Tibial nerve (tissue), 4 donors: ENCODE results near the gene MTURN. TPM values are rescaled to one million over a fixed set of nuclear protein-coding genes. Genes with fewer than 3 reads are reported as not detected.
"Not testable (repeated sequence)": the region's sequence is repeated elsewhere in the genome, so short reads cannot be mapped to it uniquely, and the experiment has no call there.

Experiments used
- DNase-seq, 2 donors: peaks; one replicate each; pipeline ENCODE4 v3.0.0-alpha.2; 2019; ENCODE audit warnings: low spot score in 2 of 2
- H3K27ac ChIP-seq, 4 donors: fragments of 200-600 bp; sonication (generic) in 3 of 4; one replicate each; pipeline ENCODE4 v1.5.1; 2017 to 2019; ENCODE audit warnings: mild to moderate bottlenecking in 1 of 4
- H3K27me3 ChIP-seq, 2 donors: fragments of 200-600 bp; sonication (generic) in 1 of 2; one replicate each; pipeline versions ENCODE4 v1.5.1 to v1.6.0; 2017 to 2019
- H3K36me3 ChIP-seq, 3 donors: fragments of 200-600 bp; sonication (generic); one replicate each; pipeline ENCODE4 v1.5.1; 2018 to 2019
- H3K4me1 ChIP-seq, 4 donors: fragments of 200-600 bp; sonication (generic) in 3 of 4; one replicate each; pipeline ENCODE4 v1.5.1; 2017 to 2019
- H3K4me3 ChIP-seq, 4 donors: fragments of 200-600 bp; sonication (generic) in 3 of 4; one replicate each; pipeline ENCODE4 v1.5.1; 2017 to 2019; ENCODE audit warnings: mild to moderate bottlenecking in 1 of 4, moderate library complexity in 1 of 4
- H3K9me3 ChIP-seq, 4 donors: fragments of 200-600 bp; sonication (generic) in 3 of 4; one replicate each; pipeline ENCODE4 v1.5.1; 2017 to 2019
- EP300 ChIP-seq, 2 donors: sonication (generic); formaldehyde crosslinking; IDR thresholded peaks; one replicate each; pipeline ENCODE4 v1.6.1; 2017; ENCODE audit warnings: antibody characterized with exemption in 2 of 2, mild to moderate bottlenecking in 1 of 2
- POLR2A ChIP-seq, 2 donors: fragments of 450-650 bp; IDR thresholded peaks; one replicate each; pipeline ENCODE4 v1.6.1; 2017; ENCODE audit warnings: antibody characterized with exemption in 2 of 2, mild to moderate bottlenecking in 2 of 2, moderate library complexity in 2 of 2
- WGBS, 2 donors: methylation state at CpG; one replicate each; pipeline ENCODE4 v1.1.5; 2018; 5-methylcytosine and 5-hydroxymethylcytosine counted together
- total RNA-seq, 4 donors: library from RNA; depleted of rRNA; stranded (reverse); fragments of >200 nt; gene quantifications; one replicate each; pipeline ENCODE4 v1.1.0, GENCODE V29; 2016
- TF ChIP-seq, protein P1 (sequence below), 5 experiments: fragments of 200-600 bp in 3 of 5; fragments of 450-650 bp in 2 of 5; sonication (generic) in 3 of 5; IDR thresholded peaks; one replicate each; pipeline ENCODE4 v1.5.1; 2016 to 2019; ENCODE audit warnings: antibody characterized with exemption in 5 of 5, mild to moderate bottlenecking in 3 of 5, moderate library complexity in 2 of 5

The MTURN gene
- total RNA-seq, 4 donors from 2014 or later, result 156 to 246 (median 186) TPM

DNA sequence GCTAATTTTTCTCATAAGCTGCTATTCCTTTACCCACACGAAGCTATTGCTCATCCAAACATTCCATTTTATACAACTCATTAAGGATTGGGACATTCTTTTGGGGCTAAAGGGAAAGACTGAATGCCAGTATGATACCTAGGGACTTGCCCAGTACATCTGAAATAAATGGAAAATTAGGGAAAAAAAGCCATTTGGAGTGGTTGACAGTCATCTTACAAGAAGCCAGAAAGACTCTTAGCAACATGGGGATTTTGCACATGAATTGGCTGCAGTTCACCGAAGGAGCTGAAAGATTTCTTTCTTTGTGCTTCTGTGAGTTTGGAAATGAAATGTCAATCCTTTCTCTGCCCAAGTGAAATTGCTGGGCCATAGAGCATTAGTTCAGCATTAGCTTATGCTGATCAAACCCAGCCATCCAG lies 43.3 kb upstream of the MTURN start:
- Histone ChIP-seq H3K4me3 (no peak overlapping the region), H3K27ac (peak overlapping the region; percentile 9 to 83 (median 59)), H3K27me3 (no peaks in the 10 kb centered on the region), H3K9me3 (no peaks in the 10 kb centered on the region), H3K4me1 (peaks cover 0 to 32% (median 5%) of the 10 kb centered on the region in 4 donors), H3K36me3 (peaks cover 0 to 7% (median 0%) of the 10 kb centered on the region in 3 donors)
- WGBS, 2 donors, result 28 to 32% methylated on average over 2 of the region's 2 CpGs
- no peak for DNase-seq
- no peak for TF ChIP-seq POLR2A (IDR thresholded peaks at IDR 0.05)
- peak; percentile 29 to 77 for TF ChIP-seq EP300 (IDR thresholded peaks at IDR 0.05)
- TF ChIP-seq, protein P1, sequence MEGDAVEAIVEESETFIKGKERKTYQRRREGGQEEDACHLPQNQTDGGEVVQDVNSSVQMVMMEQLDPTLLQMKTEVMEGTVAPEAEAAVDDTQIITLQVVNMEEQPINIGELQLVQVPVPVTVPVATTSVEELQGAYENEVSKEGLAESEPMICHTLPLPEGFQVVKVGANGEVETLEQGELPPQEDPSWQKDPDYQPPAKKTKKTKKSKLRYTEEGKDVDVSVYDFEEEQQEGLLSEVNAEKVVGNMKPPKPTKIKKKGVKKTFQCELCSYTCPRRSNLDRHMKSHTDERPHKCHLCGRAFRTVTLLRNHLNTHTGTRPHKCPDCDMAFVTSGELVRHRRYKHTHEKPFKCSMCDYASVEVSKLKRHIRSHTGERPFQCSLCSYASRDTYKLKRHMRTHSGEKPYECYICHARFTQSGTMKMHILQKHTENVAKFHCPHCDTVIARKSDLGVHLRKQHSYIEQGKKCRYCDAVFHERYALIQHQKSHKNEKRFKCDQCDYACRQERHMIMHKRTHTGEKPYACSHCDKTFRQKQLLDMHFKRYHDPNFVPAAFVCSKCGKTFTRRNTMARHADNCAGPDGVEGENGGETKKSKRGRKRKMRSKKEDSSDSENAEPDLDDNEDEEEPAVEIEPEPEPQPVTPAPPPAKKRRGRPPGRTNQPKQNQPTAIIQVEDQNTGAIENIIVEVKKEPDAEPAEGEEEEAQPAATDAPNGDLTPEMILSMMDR (IDR thresholded peaks at IDR 0.05), result no peak

DNA sequence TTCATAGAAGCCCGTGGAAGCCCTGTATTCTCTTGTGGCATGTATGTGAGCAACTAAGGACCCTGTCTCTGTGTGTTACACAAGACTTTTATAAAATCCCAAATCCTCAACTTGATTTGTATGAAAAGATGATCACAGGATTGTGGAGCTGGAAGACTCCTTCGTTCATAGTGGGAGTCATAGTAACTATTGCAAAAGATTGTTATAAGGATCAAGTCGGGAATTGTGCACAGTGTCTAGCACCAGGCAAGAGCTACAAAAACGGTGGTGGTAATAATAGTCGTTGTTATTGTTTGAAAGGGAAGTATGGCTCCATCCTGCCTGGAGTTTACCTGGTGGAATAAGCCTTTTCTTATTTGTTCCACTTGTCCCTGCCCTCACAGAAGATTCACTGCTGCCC lies 42.8 kb upstream of the MTURN start:
- Histone ChIP-seq H3K27ac (peak overlapping the region; percentile 9 to 83 (median 59)), H3K4me1 (peaks cover 0 to 32% (median 5%) of the 10 kb centered on the region in 4 donors), H3K27me3 (no peaks in the 10 kb centered on the region), H3K36me3 (peaks cover 0 to 4% (median 0%) of the 10 kb centered on the region in 3 donors), H3K4me3 (no peak overlapping the region), H3K9me3 (no peaks in the 10 kb centered on the region)
- DNase-seq, result no peak
- TF ChIP-seq EP300 (IDR thresholded peaks at IDR 0.05) (no peak), POLR2A (IDR thresholded peaks at IDR 0.05) (no peak)
- TF ChIP-seq, protein P1 (IDR thresholded peaks at IDR 0.05), result no peak
- 58 to 64% methylated on average over 5 of the region's 5 CpGs for WGBS, 2 donors

DNA sequence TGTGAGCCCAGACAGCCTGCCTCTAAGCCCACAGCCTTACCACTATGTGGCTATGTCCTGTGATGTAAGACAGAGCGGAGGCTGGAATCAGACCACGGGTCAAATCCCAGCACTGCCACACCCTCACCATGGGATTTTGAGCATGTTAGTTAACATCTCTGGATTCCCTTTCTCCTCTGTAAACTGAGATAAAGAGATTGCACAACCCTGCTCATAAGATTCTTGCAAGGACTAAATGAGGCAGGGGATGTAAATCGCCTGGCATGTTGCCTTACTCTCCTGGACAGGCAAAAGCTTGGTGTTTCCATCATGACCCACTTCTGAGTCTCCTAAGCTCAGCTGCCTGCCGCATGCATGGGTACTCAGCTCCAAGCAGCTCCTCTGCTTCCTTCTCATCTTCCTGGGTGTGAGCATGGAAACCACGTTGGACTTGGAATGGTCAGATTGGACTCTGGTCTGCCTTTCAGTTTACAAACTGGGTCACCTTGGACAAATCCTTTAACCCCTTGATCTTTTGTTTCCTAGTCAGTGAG lies 41.3 kb upstream of the MTURN start:
- Histone ChIP-seq H3K36me3 (no peaks in the 10 kb centered on the region), H3K27me3 (no peaks in the 10 kb centered on the region), H3K4me3 (no peak overlapping the region), H3K9me3 (no peaks in the 10 kb centered on the region), H3K27ac (peak overlapping the region in 2 of 4 donors; percentile 75 to 83), H3K4me1 (peaks cover 0 to 32% (median 5%) of the 10 kb centered on the region in 4 donors)
- TF ChIP-seq EP300 (IDR thresholded peaks at IDR 0.05) (peak in 1 of 2 donors; percentile 65), POLR2A (IDR thresholded peaks at IDR 0.05) (no peak)
- 74 to 75% methylated on average over 5 of the region's 5 CpGs for WGBS, 2 donors
- peak; percentile 31 to 52 for DNase-seq

DNA sequence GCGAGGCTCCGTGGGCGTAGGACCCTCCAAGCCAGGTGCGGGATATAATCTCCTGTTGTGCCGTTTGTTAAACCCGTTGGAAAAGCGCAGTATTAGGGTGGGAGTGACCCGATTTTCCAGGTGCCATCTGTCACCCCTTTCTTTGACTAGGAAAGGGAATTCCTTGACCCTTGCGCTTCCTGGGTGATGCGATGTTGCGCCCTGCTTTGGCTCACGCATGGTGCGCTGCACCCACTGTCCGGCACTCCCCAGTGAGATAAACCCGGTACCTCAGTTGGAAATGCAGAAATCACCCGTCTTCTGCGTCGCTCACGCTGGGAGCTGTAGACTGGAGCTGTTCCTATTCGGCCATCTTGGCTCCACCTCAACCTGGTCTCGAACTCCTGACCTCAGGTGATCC lies 36.2 kb upstream of the MTURN start:
- H3K9me3 ChIP-seq, H3K36me3 ChIP-seq, H3K4me1 ChIP-seq, H3K27ac ChIP-seq, H3K4me3 ChIP-seq, DNase-seq, H3K27me3 ChIP-seq: not testable (repeated sequence)
- WGBS, 2 donors, result 94 to 97% methylated on average over 21 of the region's 21 CpGs

DNA sequence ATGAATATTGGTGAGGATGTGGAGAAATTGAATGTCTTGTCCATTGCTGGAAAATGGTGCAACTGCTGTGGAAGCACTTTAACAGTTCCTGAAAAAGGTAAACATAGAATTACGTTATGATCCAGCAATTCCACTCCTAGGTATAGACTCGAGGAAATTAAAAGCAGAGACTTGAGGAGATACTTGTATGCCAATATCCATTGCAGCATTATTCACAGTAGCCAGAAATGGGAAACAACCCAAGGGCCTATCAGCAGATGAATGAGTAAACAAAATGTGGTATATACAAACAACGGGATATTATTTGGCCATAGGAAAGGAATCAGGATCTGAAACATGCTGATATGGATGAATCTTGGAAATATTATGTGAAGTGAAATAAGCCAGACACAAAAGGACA lies 32.5 kb upstream of the MTURN start:
- H3K4me1 ChIP-seq, result no peaks in the 10 kb centered on the region
- H3K9me3 ChIP-seq, result no peaks in the 10 kb centered on the region
- no peak for DNase-seq
- no peak overlapping the region for H3K27ac ChIP-seq
- no peaks in the 10 kb centered on the region for H3K27me3 ChIP-seq
- H3K36me3 ChIP-seq, result no peaks in the 10 kb centered on the region
- TF ChIP-seq EP300 (IDR thresholded peaks at IDR 0.05) (no peak), POLR2A (IDR thresholded peaks at IDR 0.05) (no peak)
- TF ChIP-seq, protein P1 (IDR thresholded peaks at IDR 0.05), result no peak
- 88 to 93% methylated on average over 3 of the region's 3 CpGs for WGBS, 2 donors
- no peak overlapping the region for H3K4me3 ChIP-seq

DNA sequence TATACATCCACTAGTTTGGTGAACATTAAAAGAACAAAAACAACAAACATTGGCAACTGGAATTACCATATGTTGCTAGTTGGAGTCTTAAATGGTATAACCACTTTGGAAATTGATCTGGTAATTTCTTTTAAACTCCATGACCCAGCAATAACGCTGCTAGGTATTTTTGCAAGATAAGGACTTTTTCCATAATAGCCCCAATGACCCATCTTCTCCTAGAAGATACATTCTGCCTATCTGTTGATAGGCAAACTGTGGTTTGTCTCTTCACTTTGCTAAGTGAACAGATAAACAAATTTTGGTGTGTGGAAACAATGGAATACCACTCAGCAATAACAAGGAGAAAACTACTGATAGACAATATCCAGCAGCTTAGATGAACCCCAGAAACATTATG lies 30.6 kb upstream of the MTURN start:
- peaks cover 0 to 4% (median 0%) of the 10 kb centered on the region in 4 donors for H3K9me3 ChIP-seq
- H3K4me3 ChIP-seq, result no peak overlapping the region
- H3K36me3 ChIP-seq, result no peaks in the 10 kb centered on the region
- no peak for DNase-seq
- H3K27me3 ChIP-seq, result no peaks in the 10 kb centered on the region
- H3K4me1 ChIP-seq, result no peaks in the 10 kb centered on the region
- TF ChIP-seq EP300 (IDR thresholded peaks at IDR 0.05) (no peak), POLR2A (IDR thresholded peaks at IDR 0.05) (no peak)
- TF ChIP-seq, protein P1 (IDR thresholded peaks at IDR 0.05), result no peak
- no peak overlapping the region for H3K27ac ChIP-seq
- WGBS, 2 donors, result 82 to 86% methylated on average over 1 of the region's 1 CpG
